GM23338 (cell line): Measurements from ENCODE around the gene FBXL17. TPM values are rescaled to one million over a fixed set of nuclear protein-coding genes. Genes with fewer than 3 reads are reported as not detected.

Experiments used
- ATAC-seq: fragments of 200-7000 bp; cut with Tn5 transposase; 3 replicates; pipeline ENCODE4 v1.9.1; 2020
- DNase-seq: peaks from one replicate; pipeline ENCODE4 v3.0.0-alpha.2; 2015; ENCODE audit warnings: low spot score
- H2AFZ ChIP-seq: fragments of 200-600 bp; sonication (generic); 2 replicates; pipeline ENCODE4 v1.8.0; 2016; ENCODE audit warnings: antibody characterized with exemption, mild to moderate bottlenecking, moderate library complexity
- H3F3A ChIP-seq: fragments of 200-600 bp; sonication (generic); replicated peaks from 2 replicates; pipeline ENCODE4 v1.8.0; 2017; ENCODE audit warnings: antibody characterized with exemption, mixed run types, low read depth
- H3K27ac ChIP-seq: fragments of 200-600 bp; sonication (generic); 2 replicates; pipeline ENCODE4 v1.6.1; 2016; ENCODE audit warnings: low read depth
- H3K27me3 ChIP-seq: fragments of 200-600 bp; sonication (generic); 2 replicates; pipeline ENCODE4 v1.8.0; 2016; ENCODE audit warnings: mild to moderate bottlenecking, mixed run types, moderate library complexity; ENCODE audit not compliant: insufficient read depth
- H3K36me3 ChIP-seq: fragments of 200-600 bp; sonication (generic); 2 replicates; pipeline ENCODE4 v1.8.0; 2016; ENCODE audit warnings: mild to moderate bottlenecking; ENCODE audit not compliant: insufficient read depth
- H3K4me1 ChIP-seq: fragments of 200-600 bp; sonication (generic); 2 replicates; pipeline ENCODE4 v1.8.0; 2016; ENCODE audit warnings: mild to moderate bottlenecking, moderate library complexity; ENCODE audit not compliant: insufficient read depth
- H3K4me2 ChIP-seq: fragments of 200-600 bp; sonication (generic); 2 replicates; pipeline ENCODE4 v1.7.1; 2017; ENCODE audit warnings: mixed run types
- H3K4me3 ChIP-seq: fragments of 200-600 bp; sonication (generic); 2 replicates; pipeline ENCODE4 v1.6.1; 2016; ENCODE audit warnings: mixed run types
- H3K79me2 ChIP-seq: fragments of 200-600 bp; sonication (generic); replicated peaks from 2 replicates; pipeline ENCODE4 v1.8.0; 2017; ENCODE audit warnings: mild to moderate bottlenecking; ENCODE audit not compliant: insufficient read depth
- H3K9me2 ChIP-seq: fragments of 200-600 bp; sonication (generic); 2 replicates; pipeline ENCODE4 v1.8.0; 2017; ENCODE audit not compliant: insufficient read depth
- H4K20me1 ChIP-seq: fragments of 200-600 bp; sonication (generic); replicated peaks from 2 replicates; pipeline ENCODE4 v1.8.0; 2017; ENCODE audit warnings: mild to moderate bottlenecking; ENCODE audit not compliant: insufficient read depth
- H3K27ac Mint-ChIP-seq: 2 replicates; pipeline ENCODE4 v1.8.0; 2020; ENCODE audit warnings: inconsistent platforms, mild to moderate bottlenecking, moderate library complexity, mixed read lengths
- H3K27me3 Mint-ChIP-seq: 3 replicates; pipeline ENCODE4 v1.8.0; 2022; ENCODE audit warnings: low read depth, mild to moderate bottlenecking, moderate library complexity, mixed read lengths, inconsistent platforms; ENCODE audit not compliant: insufficient read depth, poor library complexity
- H3K36me3 Mint-ChIP-seq: 3 replicates; pipeline ENCODE4 v1.8.0; 2021; ENCODE audit warnings: low read depth, mild to moderate bottlenecking, inconsistent platforms, moderate library complexity, mixed read lengths
- H3K4me1 Mint-ChIP-seq: 3 replicates; pipeline ENCODE4 v1.8.0; 2020; ENCODE audit warnings: mild to moderate bottlenecking, inconsistent platforms, mixed read lengths
- H3K4me3 Mint-ChIP-seq: 3 replicates; pipeline ENCODE4 v1.8.0; 2021; ENCODE audit warnings: moderate library complexity, mild to moderate bottlenecking, inconsistent platforms, mixed read lengths
- H3K9me3 Mint-ChIP-seq: 3 replicates; pipeline ENCODE4 v1.8.0; 2020; ENCODE audit warnings: moderate library complexity, mild to moderate bottlenecking, inconsistent platforms, mixed read lengths
- CREB1 ChIP-seq: fragments of 250-450 bp; sonication (Bioruptor Pico); IDR thresholded peaks from 2 replicates; pipeline ENCODE4 v1.5.0; 2020; ENCODE audit warnings: low read depth, mild to moderate bottlenecking, moderate library complexity
- EZH2 ChIP-seq: fragments of 200-600 bp; sonication (generic); IDR thresholded peaks from one replicate; pipeline ENCODE4 v1.8.0; 2017; ENCODE audit warnings: antibody characterized with exemption, mild to moderate bottlenecking, low read depth; ENCODE audit not compliant: unreplicated experiment
- EZH2phosphoT487 ChIP-seq: fragments of 200-600 bp; sonication (generic); IDR thresholded peaks from one replicate; pipeline ENCODE4 v1.8.1; 2018; ENCODE audit warnings: antibody characterized with exemption; ENCODE audit not compliant: unreplicated experiment
- JUNB ChIP-seq: IDR thresholded peaks from one replicate; pipeline ENCODE4 v1.6.1; 2016; ENCODE audit warnings: antibody characterized with exemption; ENCODE audit not compliant: unreplicated experiment
- POLR2AphosphoS5 ChIP-seq: IDR thresholded peaks from 2 replicates; pipeline ENCODE4 v1.6.1; 2016; ENCODE audit warnings: antibody characterized with exemption, low read depth
- STAT1 ChIP-seq: IDR thresholded peaks from one replicate; pipeline ENCODE4 v1.6.1; 2016; ENCODE audit warnings: antibody characterized with exemption; ENCODE audit not compliant: unreplicated experiment
- ZNF114 ChIP-seq: fragments of 250-450 bp; sonication (Bioruptor Pico); IDR thresholded peaks from 2 replicates; pipeline ENCODE4 v1.5.0; 2020; ENCODE audit warnings: mild to moderate bottlenecking, moderate library complexity
- ZNF331 ChIP-seq: fragments of 250-450 bp; sonication (Bioruptor Pico); IDR thresholded peaks from 2 replicates; pipeline ENCODE4 v1.5.0; 2020; ENCODE audit warnings: low read depth, mild to moderate bottlenecking, moderate library complexity
- polyA plus RNA-seq: library from polyadenylated mRNA; unstranded; fragments of >200 nt; fragmentation: Nextera tagmentation; extraction: Ambion mirVana; gene quantifications from 2 replicates; pipeline ENCODE4 v1.2.1, GENCODE V29; 2016
- total RNA-seq: library from RNA; depleted of rRNA; stranded (reverse); fragments of >200 nt; shearing (Covaris generic); gene quantifications from 2 replicates; pipeline ENCODE4 v1.2.3, GENCODE V29; 2014
- TF ChIP-seq, protein P1 (sequence below), 2 experiments: fragments of 200-600 bp in 1 of 2; sonication (generic) in 1 of 2; conservative IDR thresholded peaks; 2 replicates each; pipeline versions ENCODE4 v1.5.1 to v1.6.1; 2016 to 2017; ENCODE audit warnings: antibody characterized with exemption in 2 of 2, low read depth in 2 of 2, mild to moderate bottlenecking in 2 of 2, moderate library complexity in 1 of 2
- TF ChIP-seq, protein P2 (sequence below): IDR thresholded peaks from one replicate; pipeline ENCODE4 v1.6.1; 2018; ENCODE audit warnings: antibody characterized with exemption; ENCODE audit not compliant: unreplicated experiment
- TF ChIP-seq, protein P3 (sequence below): fragments of 250-450 bp; sonication (Bioruptor Pico); IDR thresholded peaks from 2 replicates; pipeline ENCODE4 v1.5.0; 2020; ENCODE audit warnings: mild to moderate bottlenecking, moderate library complexity

FBXL17 gene
- total and polyA plus RNA-seq, 2 experiments from 2014 or later, result 2.0 to 2.7 TPM

DNA sequence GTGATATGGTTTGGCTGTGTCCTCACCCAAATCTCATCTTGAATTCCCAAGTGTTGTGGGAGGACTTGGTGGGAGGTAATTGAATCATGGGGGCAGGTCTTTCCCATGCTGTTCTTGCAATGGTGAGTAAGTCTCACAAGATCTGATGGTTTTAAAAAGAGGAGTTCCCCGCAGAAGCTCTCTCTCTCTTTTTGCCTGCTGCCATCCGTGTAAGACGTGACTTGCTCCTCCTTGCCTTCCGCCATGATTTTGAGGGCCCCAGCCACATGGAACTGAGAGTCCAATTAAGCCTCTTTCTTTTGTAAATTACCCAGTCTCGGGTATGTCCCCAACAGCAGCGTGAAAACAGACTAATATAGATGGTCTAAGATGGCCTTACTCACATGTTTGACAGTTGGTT lies 210.1 kb downstream of the FBXL17 start (continued):
- TF ChIP-seq, protein P1, sequence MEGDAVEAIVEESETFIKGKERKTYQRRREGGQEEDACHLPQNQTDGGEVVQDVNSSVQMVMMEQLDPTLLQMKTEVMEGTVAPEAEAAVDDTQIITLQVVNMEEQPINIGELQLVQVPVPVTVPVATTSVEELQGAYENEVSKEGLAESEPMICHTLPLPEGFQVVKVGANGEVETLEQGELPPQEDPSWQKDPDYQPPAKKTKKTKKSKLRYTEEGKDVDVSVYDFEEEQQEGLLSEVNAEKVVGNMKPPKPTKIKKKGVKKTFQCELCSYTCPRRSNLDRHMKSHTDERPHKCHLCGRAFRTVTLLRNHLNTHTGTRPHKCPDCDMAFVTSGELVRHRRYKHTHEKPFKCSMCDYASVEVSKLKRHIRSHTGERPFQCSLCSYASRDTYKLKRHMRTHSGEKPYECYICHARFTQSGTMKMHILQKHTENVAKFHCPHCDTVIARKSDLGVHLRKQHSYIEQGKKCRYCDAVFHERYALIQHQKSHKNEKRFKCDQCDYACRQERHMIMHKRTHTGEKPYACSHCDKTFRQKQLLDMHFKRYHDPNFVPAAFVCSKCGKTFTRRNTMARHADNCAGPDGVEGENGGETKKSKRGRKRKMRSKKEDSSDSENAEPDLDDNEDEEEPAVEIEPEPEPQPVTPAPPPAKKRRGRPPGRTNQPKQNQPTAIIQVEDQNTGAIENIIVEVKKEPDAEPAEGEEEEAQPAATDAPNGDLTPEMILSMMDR (conservative IDR thresholded peaks at IDR 0.05; ENCODE audit: low read depth in 2 of 2), result no peak
- no peak for TF ChIP-seq JUNB
- no peak for TF ChIP-seq ZNF114 (CRISPR knock-in tag)
- no peak for TF ChIP-seq POLR2AphosphoS5

DNA sequence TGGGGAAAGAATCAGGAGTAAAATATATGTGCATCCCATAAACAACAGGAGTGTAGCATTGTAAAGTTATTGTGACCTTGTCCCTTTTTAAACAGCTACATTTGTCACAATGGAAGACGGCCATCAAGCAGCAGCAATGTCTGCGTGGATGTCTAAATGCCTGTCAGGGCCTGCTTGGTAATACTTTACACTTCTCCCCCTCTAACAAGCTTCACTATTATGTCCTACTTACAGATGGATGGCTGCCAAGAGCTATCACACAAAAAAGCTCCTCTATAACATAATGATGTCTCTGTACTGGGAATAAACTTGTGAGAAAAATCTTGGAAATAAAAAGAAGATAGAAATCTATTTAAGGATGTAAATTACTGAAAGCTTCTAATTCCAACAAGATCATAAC lies 213.0 kb downstream of the FBXL17 start:
- ATAC-seq, result no peak
- no peaks in the 10 kb centered on the region for H3K27me3 ChIP-seq
- no peaks in the 10 kb centered on the region for H3K79me2 ChIP-seq
- Mint-ChIP-seq H3K9me3 (peaks cover 5% of the 10 kb centered on the region; the same call in 2 of the 3 replicates), H3K27me3 (no peaks in the 10 kb centered on the region), H3K4me3 (no peak overlapping the region), H3K4me1 (no peaks in the 10 kb centered on the region), H3K27ac (no peak overlapping the region), H3K36me3 (peaks cover 6% of the 10 kb centered on the region; the same call in 2 of the 3 replicates)
- TF ChIP-seq POLR2AphosphoS5 (no peak), EZH2phosphoT487 (no peak), CREB1 (CRISPR knock-in tag) (no peak), ZNF114 (CRISPR knock-in tag) (no peak), ZNF331 (CRISPR knock-in tag) (no peak), EZH2 (no peak), STAT1 (no peak)
- TF ChIP-seq, protein P2, sequence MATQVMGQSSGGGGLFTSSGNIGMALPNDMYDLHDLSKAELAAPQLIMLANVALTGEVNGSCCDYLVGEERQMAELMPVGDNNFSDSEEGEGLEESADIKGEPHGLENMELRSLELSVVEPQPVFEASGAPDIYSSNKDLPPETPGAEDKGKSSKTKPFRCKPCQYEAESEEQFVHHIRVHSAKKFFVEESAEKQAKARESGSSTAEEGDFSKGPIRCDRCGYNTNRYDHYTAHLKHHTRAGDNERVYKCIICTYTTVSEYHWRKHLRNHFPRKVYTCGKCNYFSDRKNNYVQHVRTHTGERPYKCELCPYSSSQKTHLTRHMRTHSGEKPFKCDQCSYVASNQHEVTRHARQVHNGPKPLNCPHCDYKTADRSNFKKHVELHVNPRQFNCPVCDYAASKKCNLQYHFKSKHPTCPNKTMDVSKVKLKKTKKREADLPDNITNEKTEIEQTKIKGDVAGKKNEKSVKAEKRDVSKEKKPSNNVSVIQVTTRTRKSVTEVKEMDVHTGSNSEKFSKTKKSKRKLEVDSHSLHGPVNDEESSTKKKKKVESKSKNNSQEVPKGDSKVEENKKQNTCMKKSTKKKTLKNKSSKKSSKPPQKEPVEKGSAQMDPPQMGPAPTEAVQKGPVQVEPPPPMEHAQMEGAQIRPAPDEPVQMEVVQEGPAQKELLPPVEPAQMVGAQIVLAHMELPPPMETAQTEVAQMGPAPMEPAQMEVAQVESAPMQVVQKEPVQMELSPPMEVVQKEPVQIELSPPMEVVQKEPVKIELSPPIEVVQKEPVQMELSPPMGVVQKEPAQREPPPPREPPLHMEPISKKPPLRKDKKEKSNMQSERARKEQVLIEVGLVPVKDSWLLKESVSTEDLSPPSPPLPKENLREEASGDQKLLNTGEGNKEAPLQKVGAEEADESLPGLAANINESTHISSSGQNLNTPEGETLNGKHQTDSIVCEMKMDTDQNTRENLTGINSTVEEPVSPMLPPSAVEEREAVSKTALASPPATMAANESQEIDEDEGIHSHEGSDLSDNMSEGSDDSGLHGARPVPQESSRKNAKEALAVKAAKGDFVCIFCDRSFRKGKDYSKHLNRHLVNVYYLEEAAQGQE, result no peak
- TF ChIP-seq, protein P3, sequence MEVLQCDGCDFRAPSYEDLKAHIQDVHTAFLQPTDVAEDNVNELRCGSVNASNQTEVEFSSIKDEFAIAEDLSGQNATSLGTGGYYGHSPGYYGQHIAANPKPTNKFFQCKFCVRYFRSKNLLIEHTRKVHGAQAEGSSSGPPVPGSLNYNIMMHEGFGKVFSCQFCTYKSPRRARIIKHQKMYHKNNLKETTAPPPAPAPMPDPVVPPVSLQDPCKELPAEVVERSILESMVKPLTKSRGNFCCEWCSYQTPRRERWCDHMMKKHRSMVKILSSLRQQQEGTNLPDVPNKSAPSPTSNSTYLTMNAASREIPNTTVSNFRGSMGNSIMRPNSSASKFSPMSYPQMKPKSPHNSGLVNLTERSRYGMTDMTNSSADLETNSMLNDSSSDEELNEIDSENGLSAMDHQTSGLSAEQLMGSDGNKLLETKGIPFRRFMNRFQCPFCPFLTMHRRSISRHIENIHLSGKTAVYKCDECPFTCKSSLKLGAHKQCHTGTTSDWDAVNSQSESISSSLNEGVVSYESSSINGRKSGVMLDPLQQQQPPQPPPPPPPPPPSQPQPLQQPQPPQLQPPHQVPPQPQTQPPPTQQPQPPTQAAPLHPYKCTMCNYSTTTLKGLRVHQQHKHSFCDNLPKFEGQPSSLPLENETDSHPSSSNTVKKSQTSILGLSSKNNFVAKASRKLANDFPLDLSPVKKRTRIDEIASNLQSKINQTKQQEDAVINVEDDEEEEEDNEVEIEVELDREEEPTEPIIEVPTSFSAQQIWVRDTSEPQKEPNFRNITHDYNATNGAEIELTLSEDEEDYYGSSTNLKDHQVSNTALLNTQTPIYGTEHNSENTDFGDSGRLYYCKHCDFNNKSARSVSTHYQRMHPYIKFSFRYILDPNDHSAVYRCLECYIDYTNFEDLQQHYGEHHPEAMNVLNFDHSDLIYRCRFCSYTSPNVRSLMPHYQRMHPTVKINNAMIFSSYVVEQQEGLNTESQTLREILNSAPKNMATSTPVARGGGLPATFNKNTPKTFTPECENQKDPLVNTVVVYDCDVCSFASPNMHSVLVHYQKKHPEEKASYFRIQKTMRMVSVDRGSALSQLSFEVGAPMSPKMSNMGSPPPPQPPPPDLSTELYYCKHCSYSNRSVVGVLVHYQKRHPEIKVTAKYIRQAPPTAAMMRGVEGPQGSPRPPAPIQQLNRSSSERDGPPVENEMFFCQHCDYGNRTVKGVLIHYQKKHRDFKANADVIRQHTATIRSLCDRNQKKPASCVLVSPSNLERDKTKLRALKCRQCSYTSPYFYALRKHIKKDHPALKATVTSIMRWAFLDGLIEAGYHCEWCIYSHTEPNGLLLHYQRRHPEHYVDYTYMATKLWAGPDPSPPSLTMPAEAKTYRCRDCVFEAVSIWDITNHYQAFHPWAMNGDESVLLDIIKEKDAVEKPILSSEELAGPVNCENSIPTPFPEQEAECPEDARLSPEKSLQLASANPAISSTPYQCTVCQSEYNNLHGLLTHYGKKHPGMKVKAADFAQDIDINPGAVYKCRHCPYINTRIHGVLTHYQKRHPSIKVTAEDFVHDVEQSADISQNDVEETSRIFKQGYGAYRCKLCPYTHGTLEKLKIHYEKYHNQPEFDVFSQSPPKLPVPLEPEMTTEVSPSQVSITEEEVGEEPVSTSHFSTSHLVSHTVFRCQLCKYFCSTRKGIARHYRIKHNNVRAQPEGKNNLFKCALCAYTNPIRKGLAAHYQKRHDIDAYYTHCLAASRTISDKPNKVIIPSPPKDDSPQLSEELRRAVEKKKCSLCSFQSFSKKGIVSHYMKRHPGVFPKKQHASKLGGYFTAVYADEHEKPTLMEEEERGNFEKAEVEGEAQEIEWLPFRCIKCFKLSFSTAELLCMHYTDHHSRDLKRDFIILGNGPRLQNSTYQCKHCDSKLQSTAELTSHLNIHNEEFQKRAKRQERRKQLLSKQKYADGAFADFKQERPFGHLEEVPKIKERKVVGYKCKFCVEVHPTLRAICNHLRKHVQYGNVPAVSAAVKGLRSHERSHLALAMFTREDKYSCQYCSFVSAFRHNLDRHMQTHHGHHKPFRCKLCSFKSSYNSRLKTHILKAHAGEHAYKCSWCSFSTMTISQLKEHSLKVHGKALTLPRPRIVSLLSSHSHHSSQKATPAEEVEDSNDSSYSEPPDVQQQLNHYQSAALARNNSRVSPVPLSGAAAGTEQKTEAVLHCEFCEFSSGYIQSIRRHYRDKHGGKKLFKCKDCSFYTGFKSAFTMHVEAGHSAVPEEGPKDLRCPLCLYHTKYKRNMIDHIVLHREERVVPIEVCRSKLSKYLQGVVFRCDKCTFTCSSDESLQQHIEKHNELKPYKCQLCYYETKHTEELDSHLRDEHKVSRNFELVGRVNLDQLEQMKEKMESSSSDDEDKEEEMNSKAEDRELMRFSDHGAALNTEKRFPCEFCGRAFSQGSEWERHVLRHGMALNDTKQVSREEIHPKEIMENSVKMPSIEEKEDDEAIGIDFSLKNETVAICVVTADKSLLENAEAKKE, result no peak
- TF ChIP-seq, protein P1 (conservative IDR thresholded peaks at IDR 0.05; ENCODE audit: low read depth in 2 of 2), result no peak
- no peaks in the 10 kb centered on the region for H4K20me1 ChIP-seq
- H3K4me1 ChIP-seq, result no peaks in the 10 kb centered on the region
- H3K4me2 ChIP-seq, result no peak overlapping the region
- no peak for DNase-seq
- no peak overlapping the region for H2AFZ ChIP-seq
- H3F3A ChIP-seq, result no peaks in the 10 kb centered on the region
- no peaks in the 10 kb centered on the region for H3K36me3 ChIP-seq
- H3K4me3 ChIP-seq, result no peak overlapping the region
- no peak overlapping the region for H3K27ac ChIP-seq
- no peaks in the 10 kb centered on the region for H3K9me2 ChIP-seq
